ENCODE data around the gene ATXN1.
A peak's percentile ranks its signal among the peaks of the same experiment; 100 is the strongest.

ATXN1 gene

GRCh38 chr6:16696496-16696895 is 64.8 kb downstream of the ATXN1 start:
- DNase-seq, result no peak

DNA sequence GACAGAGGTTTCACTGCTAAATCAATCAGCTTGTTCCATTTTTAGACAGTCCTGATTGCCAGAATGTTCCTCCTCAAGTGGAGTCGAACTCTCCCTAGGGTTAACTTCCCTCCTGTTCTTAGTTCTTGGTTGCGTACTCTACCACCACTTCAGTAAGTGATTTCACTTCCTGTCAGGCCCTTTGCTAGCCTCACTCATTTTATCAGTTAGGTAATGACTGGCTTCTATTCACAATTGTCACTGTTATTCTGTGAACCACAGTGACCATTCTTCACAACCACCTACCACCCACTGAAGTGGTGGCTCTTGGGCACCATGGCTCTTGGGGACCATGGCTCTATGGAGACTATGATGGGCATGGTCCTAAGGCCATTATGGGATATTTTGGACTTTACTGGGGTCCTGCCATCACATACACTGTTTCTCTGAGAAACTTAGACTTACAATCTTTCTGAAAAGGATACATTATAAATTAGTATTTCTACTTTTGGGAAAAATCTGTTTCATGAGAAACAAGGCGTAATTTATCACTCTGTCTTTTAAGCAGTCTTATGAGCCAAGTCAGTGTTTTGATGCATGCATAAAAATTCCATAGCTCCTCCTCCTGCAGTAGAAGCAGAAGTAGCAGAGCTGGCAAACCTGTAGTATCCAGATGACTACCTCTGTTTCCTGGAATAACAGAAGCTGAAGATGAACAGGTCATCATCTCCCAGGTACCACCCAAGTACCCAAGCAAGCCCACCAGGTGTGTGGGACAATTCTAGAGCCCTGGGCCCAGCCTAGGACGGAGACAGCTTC is 66.3 kb downstream of the ATXN1 start:
- no peak for DNase-seq

- no peak for DNase-seq
Measured at GRCh38 chr6:16691324-16691723, 69.9 kb downstream of the ATXN1 start.

- DNase-seq, result no peak
Measured at GRCh38 chr6:16690608-16691142, 70.6 kb downstream of the ATXN1 start.

- no peak for DNase-seq
Measured at GRCh38 chr6:16689788-16690607, 71.3 kb downstream of the ATXN1 start.

GRCh38 chr6:16688984-16689636 is 72.2 kb downstream of the ATXN1 start:
- DNase-seq, result no peak

DNA sequence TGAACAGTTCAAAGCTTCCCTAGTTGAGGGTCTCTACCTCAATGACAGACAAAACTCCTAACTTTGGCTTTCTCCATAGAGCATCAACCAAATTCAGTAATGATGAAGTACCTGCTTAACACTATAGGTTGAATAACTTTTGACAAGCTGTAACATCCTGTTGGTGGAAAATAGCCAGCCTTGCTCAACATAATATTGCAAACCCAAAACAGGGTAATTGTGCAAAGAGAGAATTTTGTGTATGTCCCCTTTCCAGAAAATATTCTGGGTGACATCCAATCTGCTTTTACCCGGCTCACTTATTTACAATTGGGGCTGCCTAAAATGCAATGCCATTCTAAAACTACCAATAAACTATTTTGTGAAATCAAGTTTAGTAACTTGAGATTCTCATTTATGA is 72.8 kb downstream of the ATXN1 start:
- no peak for DNase-seq

DNA sequence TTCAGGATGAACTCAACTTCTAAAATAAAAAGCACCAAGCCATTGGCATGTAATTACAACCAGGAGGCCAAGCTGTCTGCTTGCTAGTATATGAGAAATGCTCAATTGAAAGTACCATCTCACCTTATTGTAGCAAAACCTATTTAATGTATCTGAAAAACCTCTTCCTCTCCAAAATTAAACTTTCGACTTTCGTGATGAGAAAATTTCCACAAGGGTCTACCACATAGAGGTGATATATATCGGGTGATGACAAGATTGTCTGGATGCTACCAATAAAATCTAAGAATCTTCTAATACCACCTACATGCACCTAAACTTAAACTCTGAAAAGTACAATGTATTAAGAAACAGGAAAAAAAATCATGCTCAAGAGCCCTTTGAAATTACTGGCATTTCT is 74.2 kb downstream of the ATXN1 start:
- DNase-seq, result no peak

DNA sequence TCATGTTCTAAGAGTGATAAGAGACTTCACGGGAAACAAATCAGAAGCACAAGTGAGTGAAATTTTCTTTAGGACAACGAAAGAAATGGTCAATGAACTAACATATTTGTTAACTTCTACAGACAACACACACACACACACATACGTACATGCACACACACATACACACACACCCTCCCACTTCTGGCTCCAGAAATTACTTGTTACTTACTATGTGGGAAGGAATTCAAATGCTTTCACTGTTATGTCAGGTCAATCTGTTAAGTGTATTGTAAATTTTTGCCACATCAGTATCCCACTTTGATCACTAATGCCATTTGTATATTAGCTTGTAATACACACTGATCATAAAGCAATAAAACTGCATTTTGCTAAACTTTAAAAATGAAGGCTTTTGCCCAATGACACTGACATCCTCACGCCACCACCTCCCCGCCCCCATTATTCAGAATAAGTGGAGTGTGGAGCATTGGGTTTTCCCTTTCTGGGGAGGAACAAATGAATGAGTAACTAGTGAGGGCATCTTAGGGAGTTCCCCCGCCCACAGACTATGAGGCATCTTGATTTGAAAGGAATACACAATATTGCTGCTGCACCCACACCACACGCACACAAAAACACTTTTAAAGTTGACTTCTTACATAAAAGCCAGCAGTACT is 76.2 kb downstream of the ATXN1 start:
- peak; percentile 88 to 90 for DNase-seq

DNA sequence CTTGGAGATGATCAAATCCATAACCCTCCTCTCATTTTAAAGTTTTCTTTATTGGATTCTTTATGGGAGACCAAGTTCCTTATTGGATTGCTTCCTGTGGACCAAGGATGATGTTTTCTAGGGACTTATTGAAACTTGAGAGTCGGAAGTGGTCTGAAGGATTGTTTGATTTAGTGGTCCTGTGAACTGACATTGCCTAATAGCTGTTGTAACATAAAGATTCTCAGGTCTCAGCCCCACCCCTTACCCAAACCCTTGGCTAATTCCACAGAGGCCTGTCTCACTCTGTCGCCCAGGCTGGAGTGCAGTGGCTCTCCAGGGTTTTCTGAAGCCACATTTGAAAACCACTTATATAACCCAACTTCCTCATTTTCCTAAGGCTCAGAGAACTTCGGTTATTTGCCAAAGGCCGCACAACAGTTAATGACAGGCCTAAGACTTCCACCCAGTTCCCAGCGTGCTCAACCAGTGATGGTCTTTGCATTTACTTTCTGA is 77.0 kb downstream of the ATXN1 start:
- no peak for DNase-seq

DNA sequence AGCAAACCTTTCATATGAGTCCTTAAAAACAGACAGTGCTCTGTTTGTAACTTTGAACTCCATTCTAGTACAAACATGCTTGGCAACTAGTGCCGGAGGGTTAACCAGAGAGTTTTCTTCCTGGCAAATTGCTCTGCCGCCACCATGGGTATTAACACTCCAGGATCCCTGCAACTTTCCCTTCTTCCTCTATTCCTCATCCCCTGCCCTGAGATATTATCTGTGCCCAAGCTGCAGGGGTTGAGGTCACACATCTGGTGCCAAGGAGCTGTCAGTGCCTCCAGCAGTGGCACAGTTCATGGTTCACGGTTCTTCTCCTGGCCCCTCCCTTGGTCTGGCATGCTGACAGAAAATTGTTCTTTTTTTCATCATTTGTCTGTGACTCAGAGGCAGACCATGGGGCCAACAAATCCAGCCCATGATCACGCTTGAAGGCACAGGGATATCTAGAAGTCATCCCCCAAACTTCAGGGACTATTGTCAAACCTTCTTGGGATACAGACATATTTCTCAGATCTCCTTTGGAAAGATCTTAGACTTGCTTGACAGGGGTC is 77.5 kb downstream of the ATXN1 start:
- DNase-seq, result peak in 1 of 2 donors; percentile 21

- no peak for DNase-seq
Measured at GRCh38 chr6:16681260-16681873, 79.9 kb downstream of the ATXN1 start.

DNA sequence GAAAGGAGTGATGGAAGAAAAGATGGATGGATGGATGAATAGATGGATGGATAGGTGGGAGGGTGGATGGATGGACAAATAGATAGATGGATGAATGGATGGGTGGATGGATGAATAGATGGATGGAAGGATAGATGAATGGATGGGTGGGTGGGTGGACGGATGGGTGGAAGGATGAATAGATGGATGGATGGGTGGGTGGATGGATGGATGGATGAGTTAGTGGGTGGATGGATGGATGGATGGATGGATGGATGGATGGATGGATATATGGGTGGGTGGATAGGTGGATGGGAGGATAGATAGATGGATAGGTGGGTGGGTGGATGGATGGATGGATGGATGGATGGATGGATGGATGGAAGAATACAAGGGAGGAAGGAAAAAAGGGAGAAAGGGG is 82.2 kb downstream of the ATXN1 start:
- no peak for DNase-seq

GRCh38 chr6:16677458-16677857 is 83.8 kb downstream of the ATXN1 start:
- no peak for DNase-seq

DNA sequence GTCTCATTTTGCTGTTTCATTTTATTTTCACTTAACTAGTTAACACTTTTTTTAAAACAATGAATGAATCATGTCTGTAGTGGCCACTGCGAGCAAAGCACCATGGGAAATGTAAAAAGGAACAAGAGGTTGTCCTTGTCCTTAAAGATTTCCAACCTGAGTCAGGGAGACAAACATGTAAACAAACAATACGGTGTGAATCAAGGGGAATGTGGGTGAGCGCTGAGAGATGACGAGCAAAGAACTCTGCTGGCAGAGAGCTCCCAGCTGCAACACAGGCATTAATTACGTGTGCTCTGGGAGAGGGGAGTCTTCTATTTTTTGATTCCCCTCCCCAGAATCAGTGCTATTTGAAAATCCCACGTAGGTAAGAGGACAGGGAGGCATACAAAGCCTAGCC is 84.3 kb downstream of the ATXN1 start:
- DNase-seq, result no peak

DNA sequence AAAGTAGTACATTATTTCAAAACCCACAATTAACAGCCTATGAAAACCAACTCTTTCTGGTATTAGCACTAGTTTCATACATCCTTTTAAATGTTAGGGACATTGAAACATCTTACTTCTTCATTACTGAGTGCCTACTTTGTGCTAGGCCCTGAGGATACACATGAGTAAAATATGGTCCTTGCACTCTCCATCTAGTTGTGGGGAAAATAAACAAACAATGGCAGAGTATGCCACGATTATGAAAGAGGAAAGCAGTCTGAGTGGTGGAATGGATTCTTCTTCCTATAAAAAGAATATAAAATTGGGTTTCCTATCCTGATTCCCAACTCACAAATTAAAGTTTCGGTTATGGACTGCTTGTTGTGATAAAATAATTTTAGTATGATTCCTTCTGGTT is 84.9 kb downstream of the ATXN1 start:
- DNase-seq, result no peak

DNA sequence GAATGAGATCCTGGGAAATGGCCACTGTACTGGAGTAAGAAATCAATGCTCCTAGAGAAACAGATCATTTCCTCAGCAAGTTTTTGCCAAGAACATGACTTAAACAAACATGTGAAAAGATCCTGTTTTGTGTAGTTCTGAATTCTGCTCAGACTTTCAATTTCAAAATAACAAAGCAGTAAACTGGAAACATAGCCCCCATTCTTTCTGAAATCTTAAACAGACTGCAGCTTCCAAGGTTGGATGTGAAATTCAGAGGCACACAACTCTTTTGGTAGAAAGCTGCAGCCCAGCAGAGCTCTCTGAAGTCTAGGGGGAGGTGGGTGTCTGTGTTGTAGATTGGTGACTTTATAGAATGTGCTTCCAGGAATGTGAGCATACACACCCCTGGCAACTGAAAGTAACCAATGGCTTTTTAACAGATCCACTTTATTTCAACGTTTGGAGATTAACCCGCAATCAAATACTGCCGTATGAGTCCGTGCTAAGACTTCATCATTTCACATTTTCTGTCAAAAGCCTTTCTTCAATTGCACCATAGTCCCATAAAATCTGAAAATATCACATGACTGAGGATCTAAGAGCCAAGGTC is 86.4 kb downstream of the ATXN1 start:
- no peak for DNase-seq

- DNase-seq, result no peak
Measured at GRCh38 chr6:16673011-16673797, 88.1 kb downstream of the ATXN1 start.

GRCh38 chr6:16671302-16672289 is 89.7 kb downstream of the ATXN1 start:
- no peak for DNase-seq
